H9 (cell line): Measurements from ENCODE around the gene ZNF408. TPM values are rescaled to one million over a fixed set of nuclear protein-coding genes. Genes with fewer than 3 reads are reported as not detected.

ENCODE experiments used
- DNase-seq: peaks from one replicate; pipeline ENCODE4 v3.0.0-alpha.2; 2017
- H2AFZ ChIP-seq: one replicate; pipeline ENCODE4 v1.6.1; 2013; ENCODE audit warnings: mild to moderate bottlenecking, low read length, control low read depth, moderate library complexity
- H2AK5ac ChIP-seq: 2 replicates; pipeline ENCODE4 v1.6.1; 2013; ENCODE audit warnings: low read length, control low read depth, mixed read lengths; ENCODE audit not compliant: insufficient read length
- H2BK120ac ChIP-seq: one replicate; pipeline ENCODE4 v1.6.1; 2013; ENCODE audit warnings: low read depth, mild to moderate bottlenecking, low read length, control low read depth, inconsistent platforms; ENCODE audit not compliant: poor library complexity, severe bottlenecking
- H2BK12ac ChIP-seq: 2 replicates; pipeline ENCODE4 v1.6.1; 2013; ENCODE audit warnings: low read length, control low read depth, mixed read lengths, low read depth; ENCODE audit not compliant: insufficient read length
- H2BK15ac ChIP-seq: 2 replicates; pipeline ENCODE4 v1.6.1; 2013; ENCODE audit warnings: low read depth, low read length, control low read depth
- H2BK20ac ChIP-seq: one replicate; pipeline ENCODE4 v1.6.1; 2013; ENCODE audit warnings: low read depth, mild to moderate bottlenecking, low read length, control low read depth, inconsistent platforms; ENCODE audit not compliant: poor library complexity, severe bottlenecking
- H2BK5ac ChIP-seq: 2 replicates; pipeline ENCODE4 v1.6.1; 2013; ENCODE audit warnings: low read length, control low read depth, mixed read lengths; ENCODE audit not compliant: insufficient read length
- H3K14ac ChIP-seq: 2 replicates; pipeline ENCODE4 v1.6.1; 2013; ENCODE audit warnings: low read length, control low read depth; ENCODE audit not compliant: insufficient read depth
- H3K18ac ChIP-seq: 2 replicates; pipeline ENCODE4 v1.6.1; 2013; ENCODE audit warnings: low read depth, mild to moderate bottlenecking, mixed read lengths, low read length, control low read depth; ENCODE audit not compliant: insufficient read length
- H3K23ac ChIP-seq: 2 replicates; pipeline ENCODE4 v1.6.1; 2013; ENCODE audit warnings: low read length, control low read depth, mixed read lengths, low read depth; ENCODE audit not compliant: insufficient read length
- H3K23me2 ChIP-seq: 2 replicates; pipeline ENCODE4 v1.6.1; 2013; ENCODE audit warnings: low read depth, mild to moderate bottlenecking, mixed read lengths, low read length, control low read depth; ENCODE audit not compliant: insufficient read length, poor library complexity, severe bottlenecking
- H3K27ac ChIP-seq: 2 replicates; pipeline ENCODE4 v1.5.1; 2013; ENCODE audit warnings: low read length, control low read depth, mixed read lengths, low read depth; ENCODE audit not compliant: insufficient read length
- H3K27me3 ChIP-seq: 2 replicates; pipeline ENCODE4 v1.6.1; 2013; ENCODE audit warnings: low read length, control low read depth, inconsistent platforms; ENCODE audit not compliant: insufficient read depth
- H3K4ac ChIP-seq: 2 replicates; pipeline ENCODE4 v1.6.1; 2013; ENCODE audit warnings: low read depth, mild to moderate bottlenecking, control low read depth, inconsistent platforms, low read length, moderate library complexity
- H3K4me1 ChIP-seq: 2 replicates; pipeline ENCODE4 v1.6.1; 2013; ENCODE audit warnings: low read length, control low read depth, inconsistent platforms; ENCODE audit not compliant: insufficient read depth
- H3K4me2 ChIP-seq: 2 replicates; pipeline ENCODE4 v1.6.1; 2013; ENCODE audit warnings: low read length, control low read depth, mixed read lengths; ENCODE audit not compliant: insufficient read length, insufficient read depth
- H3K56ac ChIP-seq: 2 replicates; pipeline ENCODE4 v1.6.1; 2013; ENCODE audit warnings: low read depth, mild to moderate bottlenecking, mixed read lengths, low read length, control low read depth; ENCODE audit not compliant: insufficient read length
- H3K79me1 ChIP-seq: 2 replicates; pipeline ENCODE4 v1.6.1; 2013; ENCODE audit warnings: low read depth, mild to moderate bottlenecking, moderate library complexity, low read length, control low read depth, inconsistent platforms; ENCODE audit not compliant: insufficient read depth, poor library complexity, severe bottlenecking
- H3K79me2 ChIP-seq: 2 replicates; pipeline ENCODE4 v1.6.1; 2013; ENCODE audit warnings: low read length, control low read depth, inconsistent platforms; ENCODE audit not compliant: insufficient read depth
- H3K9ac ChIP-seq: 2 replicates; pipeline ENCODE4 v1.6.1; 2013; ENCODE audit warnings: low read length, control low read depth, mixed read lengths; ENCODE audit not compliant: insufficient read length; ENCODE audit errors: extremely low read depth
- H3K9me3 ChIP-seq: one replicate; pipeline ENCODE4 v1.6.1; 2013; ENCODE audit warnings: low read depth, low read length, inconsistent platforms; ENCODE audit not compliant: control insufficient read depth
- H3T11ph ChIP-seq: one replicate; pipeline ENCODE4 v1.6.1; 2013; ENCODE audit warnings: mild to moderate bottlenecking, low read length, control low read depth, inconsistent platforms
- H4K20me1 ChIP-seq: one replicate; pipeline ENCODE4 v1.6.1; 2013; ENCODE audit not compliant: control insufficient read depth, insufficient read length, insufficient read depth
- H4K5ac ChIP-seq: 2 replicates; pipeline ENCODE4 v1.6.1; 2013; ENCODE audit warnings: low read depth, mild to moderate bottlenecking, mixed read lengths, low read length, control low read depth; ENCODE audit not compliant: insufficient read length
- H4K8ac ChIP-seq: replicated peaks from 2 replicates; pipeline ENCODE4 v1.6.1; 2013; ENCODE audit warnings: low read length, control low read depth, mixed read lengths, low read depth; ENCODE audit not compliant: insufficient read length
- H4K91ac ChIP-seq: 2 replicates; pipeline ENCODE4 v1.6.1; 2013; ENCODE audit warnings: low read depth, mild to moderate bottlenecking, moderate library complexity, mixed read lengths, low read length, control low read depth; ENCODE audit not compliant: insufficient read length
- H3K27ac Mint-ChIP-seq, 3 experiments: 2 replicates in 2 of 3; 3 replicates in 1 of 3; pipeline ENCODE4 v1.8.0; 2020 to 2021; ENCODE audit warnings: mixed read lengths in 3 of 3, mild to moderate bottlenecking in 1 of 3, moderate library complexity in 1 of 3
- H3K27me3 Mint-ChIP-seq: 2 replicates; pipeline ENCODE4 v1.8.0; 2021; ENCODE audit warnings: low read depth, mild to moderate bottlenecking, moderate library complexity, mixed read lengths
- H3K36me3 Mint-ChIP-seq, 3 experiments: 2 replicates in 2 of 3; 3 replicates in 1 of 3; pipeline ENCODE4 v1.8.0; 2020 to 2021; ENCODE audit warnings: low read depth in 3 of 3, mixed read lengths in 3 of 3; ENCODE audit not compliant: insufficient read depth in 1 of 3
- H3K4me1 Mint-ChIP-seq, 2 experiments: 2 replicates each; pipeline ENCODE4 v1.8.0; 2020; ENCODE audit warnings: mixed read lengths in 2 of 2
- H3K4me3 Mint-ChIP-seq, 2 experiments: 2 replicates in 1 of 2; 3 replicates in 1 of 2; pipeline ENCODE4 v1.8.0; 2020 to 2021; ENCODE audit warnings: mild to moderate bottlenecking in 2 of 2, mixed read lengths in 2 of 2, moderate library complexity in 1 of 2
- H3K9me3 Mint-ChIP-seq, 2 experiments: 2 replicates in 1 of 2; 3 replicates in 1 of 2; pipeline ENCODE4 v1.8.0; 2020; ENCODE audit warnings: mild to moderate bottlenecking in 2 of 2, mixed read lengths in 2 of 2, moderate library complexity in 1 of 2
- CTCF ChIP-seq: fragments of 200-600 bp; sonication (generic); conservative IDR thresholded peaks from 3 replicates; pipeline ENCODE4 v1.8.0; 2021; ENCODE audit warnings: antibody characterized with exemption, mild to moderate bottlenecking
- WGBS: extraction: QIAGEN DNeasy Blood & Tissue Kit; methylation state at CpG from one replicate; pipeline ENCODE4 v1.1.7; 2013; ENCODE audit warnings: missing lambda C conversion rate, low lambda C conversion rate, mixed read lengths; ENCODE audit not compliant: insufficient read length; ENCODE audit errors: extremely low coverage; 5-methylcytosine and 5-hydroxymethylcytosine counted together
- total RNA-seq: library from RNA; stranded (reverse); gene quantifications from 2 replicates; pipeline ENCODE4 v1.2.1, GENCODE V29; 2021

Gene ZNF408
- total RNA-seq, 1 experiment from 2014 or later = 16.6 TPM

GRCh38 chr11:46725338-46726205, 24.7 kb downstream of the ZNF408 start:
- no peak overlapping the region for H2AFZ ChIP-seq
- H4K91ac ChIP-seq = no peak overlapping the region
- Mint-ChIP-seq H3K9me3 (no peaks in the 10 kb centered on the region), H3K4me3 (no peak overlapping the region), H3K36me3 (no peaks in the 10 kb centered on the region), H3K27me3 (no peaks in the 10 kb centered on the region; the same call in none of the 2 replicates), H3K27ac (peak overlapping the region in 1 of 3 experiments; percentile 65; a peak in 3 of 7 replicates), H3K4me1 (peaks cover 9 to 15% of the 10 kb centered on the region in 2 experiments)
- H2BK15ac ChIP-seq = no peak overlapping the region
- no peaks in the 10 kb centered on the region for H3K23me2 ChIP-seq
- H3K18ac ChIP-seq = no peak overlapping the region
- no peaks in the 10 kb centered on the region for H3K9me3 ChIP-seq
- no peaks in the 10 kb centered on the region for H3K79me2 ChIP-seq
- no peak overlapping the region for H2BK20ac ChIP-seq
- no peak overlapping the region for H4K5ac ChIP-seq
- DNase-seq = no peak
- H3K4me1 ChIP-seq = 0 out of 2 replicates have a peak, but pooled peaks cover 3% of the 10 kb centered on the region
- no peak overlapping the region for H2AK5ac ChIP-seq
- H4K20me1 ChIP-seq = no peaks in the 10 kb centered on the region
- H4K8ac ChIP-seq = no peak overlapping the region
- H2BK120ac ChIP-seq = no peak overlapping the region
- H3K27me3 ChIP-seq = no peaks in the 10 kb centered on the region
- H3K79me1 ChIP-seq = no peaks in the 10 kb centered on the region
- H3K4ac ChIP-seq = no peak overlapping the region
- no peak overlapping the region for H3K23ac ChIP-seq
- no peak overlapping the region for H3K4me2 ChIP-seq
- H3K56ac ChIP-seq = no peak overlapping the region
- WGBS = no CpG with 5 or more reads among the region's 19 CpGs
- no peak overlapping the region for H3K27ac ChIP-seq
- no peak overlapping the region for H3K9ac ChIP-seq
- H3T11ph ChIP-seq = no peak overlapping the region
- no peak overlapping the region for H2BK5ac ChIP-seq
- no peak overlapping the region for H3K14ac ChIP-seq
- no peak for TF ChIP-seq CTCF
- no peak overlapping the region for H2BK12ac ChIP-seq
